HG03521 (cell line): Measurements from ENCODE around the gene LRBA.
"Not testable (repeated sequence)": the region's sequence is repeated elsewhere in the genome, so short reads cannot be mapped to it uniquely, and the experiment has no call there.

Experiments
- ATAC-seq: cut with Tn5 transposase; IDR thresholded peaks from one replicate; pipeline ENCODE4 v1.9.1; 2021; ENCODE audit warnings: mild to moderate bottlenecking, moderate library complexity; ENCODE audit not compliant: unreplicated experiment

LRBA gene

GRCh38 chr4:150525321-150525868, 489.7 kb downstream of the LRBA start:
- ATAC-seq: no peak

GRCh38 chr4:150518559-150518958, 496.5 kb downstream of the LRBA start:
- ATAC-seq: no peak

GRCh38 chr4:150515135-150515534, 499.9 kb downstream of the LRBA start:
- no peak for ATAC-seq

- no peak for ATAC-seq
Measured at GRCh38 chr4:150514709-150515108, 500.4 kb downstream of the LRBA start.

GRCh38 chr4:150510176-150510865, 504.8 kb downstream of the LRBA start:
- ATAC-seq: no peak

GRCh38 chr4:150507656-150508055, 507.4 kb downstream of the LRBA start:
- ATAC-seq: not testable (repeated sequence)

- no peak for ATAC-seq
Measured at GRCh38 chr4:150501983-150502382, 513.1 kb downstream of the LRBA start.

GRCh38 chr4:150501009-150501727, 513.9 kb downstream of the LRBA start:
- no peak for ATAC-seq

- no peak for ATAC-seq
Measured at GRCh38 chr4:150497612-150498011, 517.5 kb downstream of the LRBA start.

GRCh38 chr4:150495550-150495949, 519.5 kb downstream of the LRBA start:
- no peak for ATAC-seq

- no peak for ATAC-seq
Measured at GRCh38 chr4:150493851-150494250, 521.2 kb downstream of the LRBA start.

- ATAC-seq: no peak
Measured at GRCh38 chr4:150491132-150492049, 523.7 kb downstream of the LRBA start.

GRCh38 chr4:150482581-150482980, 532.5 kb downstream of the LRBA start:
- ATAC-seq: no peak

GRCh38 chr4:150479657-150480056, 535.4 kb downstream of the LRBA start:
- no peak for ATAC-seq

- ATAC-seq: no peak
Measured at GRCh38 chr4:150477869-150478268, 537.2 kb downstream of the LRBA start.

GRCh38 chr4:150476776-150477175, 538.3 kb downstream of the LRBA start:
- no peak for ATAC-seq

GRCh38 chr4:150475763-150476162, 539.3 kb downstream of the LRBA start:
- no peak for ATAC-seq

- no peak for ATAC-seq
Measured at GRCh38 chr4:150464523-150464922, 550.6 kb downstream of the LRBA start.

GRCh38 chr4:150462743-150463142, 552.3 kb downstream of the LRBA start:
- no peak for ATAC-seq

- ATAC-seq: no peak
Measured at GRCh38 chr4:150461957-150462356, 553.1 kb downstream of the LRBA start.

GRCh38 chr4:150457802-150458201, 557.3 kb downstream of the LRBA start:
- ATAC-seq: no peak
